Endothelial cell (in vitro differentiated cells): ENCODE measurements around the gene SIX2. TPM values are rescaled to one million over a fixed set of nuclear protein-coding genes. Genes with fewer than 3 reads are reported as not detected.

ENCODE experiments used
- DNase-seq: peaks from one replicate; pipeline ENCODE4 v3.0.0; 2021; ENCODE audit warnings: low spot score
- H3K27ac Mint-ChIP-seq: one replicate; pipeline ENCODE4 v1.8.0; 2021; ENCODE audit warnings: mixed read lengths, inconsistent platforms; ENCODE audit not compliant: unreplicated experiment
- H3K27me3 Mint-ChIP-seq: one replicate; pipeline ENCODE4 v1.8.0; 2021; ENCODE audit warnings: mild to moderate bottlenecking, moderate library complexity, mixed read lengths, inconsistent platforms; ENCODE audit not compliant: unreplicated experiment
- H3K36me3 Mint-ChIP-seq: one replicate; pipeline ENCODE4 v1.8.0; 2021; ENCODE audit warnings: mild to moderate bottlenecking, low read depth, mixed read lengths, inconsistent platforms; ENCODE audit not compliant: unreplicated experiment
- H3K4me1 Mint-ChIP-seq: one replicate; pipeline ENCODE4 v1.8.0; 2021; ENCODE audit warnings: mild to moderate bottlenecking, mixed read lengths, inconsistent platforms; ENCODE audit not compliant: unreplicated experiment
- H3K4me3 Mint-ChIP-seq: one replicate; pipeline ENCODE4 v1.8.0; 2021; ENCODE audit warnings: mild to moderate bottlenecking, mixed read lengths, inconsistent platforms; ENCODE audit not compliant: unreplicated experiment
- H3K9me3 Mint-ChIP-seq: one replicate; pipeline ENCODE4 v1.8.0; 2021; ENCODE audit warnings: mixed read lengths, inconsistent platforms; ENCODE audit not compliant: unreplicated experiment
- total RNA-seq: library from RNA; stranded (reverse); fragmentation: NEBNext Ultra II Directional; extraction: Animal tissue kit (Norgen Biotek cat#: 25700); gene quantifications from one replicate; pipeline ENCODE4 v1.2.1, GENCODE V29; 2021; ENCODE audit not compliant: unreplicated experiment
- TF ChIP-seq, protein P1 (sequence below): fragments of 200-600 bp; sonication (generic); IDR thresholded peaks from one replicate; pipeline ENCODE4 v1.5.0; 2021; ENCODE audit warnings: antibody characterized with exemption; ENCODE audit not compliant: unreplicated experiment

Gene SIX2
- total RNA-seq, 1 donor from 2014 or later = 2.0 TPM

GRCh38 chr2:44972771-44973535 lies 36.3 kb downstream of the SIX2 start:
- Mint-ChIP-seq H3K9me3 (no peaks in the 10 kb centered on the region), H3K36me3 (no peaks in the 10 kb centered on the region), H3K27me3 (peaks cover 2% of the 10 kb centered on the region), H3K4me1 (peaks cover 16% of the 10 kb centered on the region), H3K4me3 (no peak overlapping the region), H3K27ac (no peak overlapping the region)
- DNase-seq = no peak
- TF ChIP-seq, protein P1, sequence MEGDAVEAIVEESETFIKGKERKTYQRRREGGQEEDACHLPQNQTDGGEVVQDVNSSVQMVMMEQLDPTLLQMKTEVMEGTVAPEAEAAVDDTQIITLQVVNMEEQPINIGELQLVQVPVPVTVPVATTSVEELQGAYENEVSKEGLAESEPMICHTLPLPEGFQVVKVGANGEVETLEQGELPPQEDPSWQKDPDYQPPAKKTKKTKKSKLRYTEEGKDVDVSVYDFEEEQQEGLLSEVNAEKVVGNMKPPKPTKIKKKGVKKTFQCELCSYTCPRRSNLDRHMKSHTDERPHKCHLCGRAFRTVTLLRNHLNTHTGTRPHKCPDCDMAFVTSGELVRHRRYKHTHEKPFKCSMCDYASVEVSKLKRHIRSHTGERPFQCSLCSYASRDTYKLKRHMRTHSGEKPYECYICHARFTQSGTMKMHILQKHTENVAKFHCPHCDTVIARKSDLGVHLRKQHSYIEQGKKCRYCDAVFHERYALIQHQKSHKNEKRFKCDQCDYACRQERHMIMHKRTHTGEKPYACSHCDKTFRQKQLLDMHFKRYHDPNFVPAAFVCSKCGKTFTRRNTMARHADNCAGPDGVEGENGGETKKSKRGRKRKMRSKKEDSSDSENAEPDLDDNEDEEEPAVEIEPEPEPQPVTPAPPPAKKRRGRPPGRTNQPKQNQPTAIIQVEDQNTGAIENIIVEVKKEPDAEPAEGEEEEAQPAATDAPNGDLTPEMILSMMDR = no peak

DNA sequence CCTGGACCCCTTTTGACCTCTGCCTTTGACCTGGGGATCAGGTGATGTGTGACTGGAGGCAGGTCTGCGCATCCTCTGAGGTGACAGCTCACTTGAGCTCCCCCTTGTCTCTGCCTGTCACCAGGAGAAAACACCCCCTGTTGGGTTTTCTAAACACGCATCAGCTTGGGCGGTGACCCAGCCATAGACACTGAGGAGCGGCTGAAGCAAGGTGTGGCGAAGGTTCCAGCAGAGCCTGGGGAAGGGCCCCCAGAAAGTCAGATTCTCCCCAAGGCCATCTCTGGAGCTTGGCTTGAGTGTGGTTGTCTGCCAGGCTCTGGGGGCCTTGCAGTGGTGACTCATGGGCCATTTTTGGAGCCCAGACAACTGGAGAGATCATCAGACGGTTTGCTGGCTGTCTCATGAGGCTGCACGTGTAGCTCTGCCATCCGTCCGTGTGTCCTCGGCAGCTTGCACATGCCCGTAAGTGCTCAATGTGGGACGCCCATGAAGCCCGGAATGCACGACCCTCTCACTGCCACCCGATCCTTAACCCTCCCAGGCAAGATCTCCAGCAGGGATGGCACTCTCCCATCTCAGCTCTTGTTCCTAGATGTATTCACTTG lies 38.3 kb downstream of the SIX2 start:
- no peak overlapping the region for H3K27ac Mint-ChIP-seq
- no peak overlapping the region for H3K4me3 Mint-ChIP-seq

GRCh38 chr2:44969936-44970335 lies 39.3 kb downstream of the SIX2 start:
- Mint-ChIP-seq H3K27ac (no peak overlapping the region), H3K36me3 (no peaks in the 10 kb centered on the region), H3K9me3 (no peaks in the 10 kb centered on the region), H3K27me3 (peaks cover 1% of the 10 kb centered on the region), H3K4me3 (no peak overlapping the region), H3K4me1 (peaks cover 16% of the 10 kb centered on the region)
- TF ChIP-seq, protein P1 = no peak
- no peak for DNase-seq

More for the DNA sequence above, 38.3 kb downstream of the SIX2 start:
- Mint-ChIP-seq H3K27me3 (peaks cover 1% of the 10 kb centered on the region), H3K9me3 (no peaks in the 10 kb centered on the region), H3K36me3 (no peaks in the 10 kb centered on the region), H3K4me1 (peaks cover 16% of the 10 kb centered on the region)
- DNase-seq = no peak
- TF ChIP-seq, protein P1 = no peak

- Mint-ChIP-seq H3K4me1 (peaks cover 18% of the 10 kb centered on the region), H3K4me3 (no peak overlapping the region), H3K36me3 (no peaks in the 10 kb centered on the region), H3K27ac (no peak overlapping the region), H3K9me3 (no peaks in the 10 kb centered on the region), H3K27me3 (peaks cover 2% of the 10 kb centered on the region)
- no peak for DNase-seq
- TF ChIP-seq, protein P1 = no peak
These were observed 41.4 kb downstream of the SIX2 start for GRCh38 chr2:44967727-44968432.
